ENCODE measurements around the gene PRKG1.
A peak's percentile ranks its signal among the peaks of the same experiment; 100 is the strongest.
"Not testable (repeated sequence)": the region's sequence is repeated elsewhere in the genome, so short reads cannot be mapped to it uniquely, and the experiment has no call there.

Gene PRKG1

GRCh38 chr10:51422311-51423120 is 348.2 kb downstream of the PRKG1 start:
- peak overlapping the region; percentile 6 for H3K4me3 ChIP-seq (ENCODE audit: low read length)
- no peaks in the 10 kb centered on the region for H3K9me3 ChIP-seq (ENCODE audit: control insufficient read depth, low read length)
- H3K36me3 ChIP-seq (ENCODE audit: control insufficient read depth, insufficient read depth, low read length, severe bottlenecking), result no peaks in the 10 kb centered on the region
- H3K4me1 ChIP-seq (ENCODE audit: control insufficient read depth, insufficient read depth, low read length), result peaks cover 16% of the 10 kb centered on the region
- H3K27me3 ChIP-seq (replicated peaks; ENCODE audit: control insufficient read depth, insufficient read depth, low read length), result no peaks in the 10 kb centered on the region
- peak; percentile 89 for DNase-seq (ENCODE audit: low read depth)
- H3K9ac ChIP-seq (ENCODE audit: low read length), result peak overlapping the region; percentile 47

- DNase-seq (ENCODE audit: low read depth), result peak; percentile 5
- no peak overlapping the region for H3K9ac ChIP-seq (ENCODE audit: low read length)
- peaks cover 16% of the 10 kb centered on the region for H3K4me1 ChIP-seq (ENCODE audit: control insufficient read depth, insufficient read depth, low read length)
- no peak overlapping the region for H3K4me3 ChIP-seq (ENCODE audit: low read length)
- no peaks in the 10 kb centered on the region for H3K36me3 ChIP-seq (ENCODE audit: control insufficient read depth, insufficient read depth, low read length, severe bottlenecking)
- no peaks in the 10 kb centered on the region for H3K27me3 ChIP-seq (replicated peaks; ENCODE audit: control insufficient read depth, insufficient read depth, low read length)
- no peaks in the 10 kb centered on the region for H3K9me3 ChIP-seq (ENCODE audit: control insufficient read depth, low read length)
These were observed 348.8 kb downstream of the PRKG1 start for GRCh38 chr10:51423121-51423452.

GRCh38 chr10:51425431-51425830 is 351.1 kb downstream of the PRKG1 start:
- no peaks in the 10 kb centered on the region for H3K36me3 ChIP-seq (ENCODE audit: control insufficient read depth, insufficient read depth, low read length, severe bottlenecking)
- H3K4me3 ChIP-seq (ENCODE audit: low read length), result no peak overlapping the region
- DNase-seq (ENCODE audit: low read depth), result peak; percentile 47
- H3K4me1 ChIP-seq (ENCODE audit: control insufficient read depth, insufficient read depth, low read length), result peaks cover 16% of the 10 kb centered on the region
- no peak overlapping the region for H3K9ac ChIP-seq (ENCODE audit: low read length)
- H3K9me3 ChIP-seq (ENCODE audit: control insufficient read depth, low read length), result no peaks in the 10 kb centered on the region
- no peaks in the 10 kb centered on the region for H3K27me3 ChIP-seq (replicated peaks; ENCODE audit: control insufficient read depth, insufficient read depth, low read length)

DNA sequence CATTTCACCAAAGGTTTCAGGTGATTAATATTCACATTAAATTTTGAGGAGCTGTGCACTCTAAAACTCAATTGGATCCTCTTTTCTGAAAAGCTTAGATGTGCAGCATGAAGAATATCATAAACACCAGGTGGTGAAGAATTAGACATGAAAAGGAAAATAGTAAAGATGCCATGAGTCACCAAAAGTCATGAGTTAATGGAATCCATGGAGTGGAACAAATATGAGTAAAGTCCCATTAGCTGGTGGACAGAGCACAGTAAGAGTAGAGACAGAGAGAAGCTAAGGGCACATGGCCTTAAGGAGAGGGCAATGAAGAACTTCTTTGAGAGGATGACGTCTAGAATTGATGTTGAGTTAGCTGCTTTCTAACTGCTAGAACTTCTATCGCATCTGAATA is 353.5 kb downstream of the PRKG1 start:
- Histone ChIP-seq H3K36me3 (ENCODE audit: control insufficient read depth, insufficient read depth, low read length, severe bottlenecking) (no peaks in the 10 kb centered on the region), H3K9me3 (ENCODE audit: control insufficient read depth, low read length) (no peaks in the 10 kb centered on the region), H3K4me3 (ENCODE audit: low read length) (no peak overlapping the region), H3K27me3 (replicated peaks; ENCODE audit: control insufficient read depth, insufficient read depth, low read length) (no peaks in the 10 kb centered on the region), H3K4me1 (ENCODE audit: control insufficient read depth, insufficient read depth, low read length) (peaks cover 6% of the 10 kb centered on the region), H3K9ac (ENCODE audit: low read length) (no peak overlapping the region)
- DNase-seq (ENCODE audit: low read depth), result no peak

GRCh38 chr10:51430506-51430905 is 356.2 kb downstream of the PRKG1 start:
- H3K4me1 ChIP-seq (ENCODE audit: control insufficient read depth, insufficient read depth, low read length), result peaks cover 3% of the 10 kb centered on the region

GRCh38 chr10:51433949-51434475 is 359.7 kb downstream of the PRKG1 start:
- Histone ChIP-seq H3K9me3 (ENCODE audit: control insufficient read depth, low read length) (no peaks in the 10 kb centered on the region), H3K4me1 (ENCODE audit: control insufficient read depth, insufficient read depth, low read length) (no peaks in the 10 kb centered on the region), H3K36me3 (ENCODE audit: control insufficient read depth, insufficient read depth, low read length, severe bottlenecking) (no peaks in the 10 kb centered on the region), H3K4me3 (ENCODE audit: low read length) (no peak overlapping the region), H3K27me3 (replicated peaks; ENCODE audit: control insufficient read depth, insufficient read depth, low read length) (no peaks in the 10 kb centered on the region), H3K9ac (ENCODE audit: low read length) (no peak overlapping the region)
- no peak for DNase-seq (ENCODE audit: low read depth)

More at GRCh38 chr10:51430506-51430905, 356.2 kb downstream of the PRKG1 start:
- H3K9ac ChIP-seq (ENCODE audit: low read length), result no peak overlapping the region
- no peaks in the 10 kb centered on the region for H3K9me3 ChIP-seq (ENCODE audit: control insufficient read depth, low read length)
- no peak for DNase-seq (ENCODE audit: low read depth)
- no peaks in the 10 kb centered on the region for H3K36me3 ChIP-seq (ENCODE audit: control insufficient read depth, insufficient read depth, low read length, severe bottlenecking)
- no peak overlapping the region for H3K4me3 ChIP-seq (ENCODE audit: low read length)
- H3K27me3 ChIP-seq (replicated peaks; ENCODE audit: control insufficient read depth, insufficient read depth, low read length), result no peaks in the 10 kb centered on the region

DNA sequence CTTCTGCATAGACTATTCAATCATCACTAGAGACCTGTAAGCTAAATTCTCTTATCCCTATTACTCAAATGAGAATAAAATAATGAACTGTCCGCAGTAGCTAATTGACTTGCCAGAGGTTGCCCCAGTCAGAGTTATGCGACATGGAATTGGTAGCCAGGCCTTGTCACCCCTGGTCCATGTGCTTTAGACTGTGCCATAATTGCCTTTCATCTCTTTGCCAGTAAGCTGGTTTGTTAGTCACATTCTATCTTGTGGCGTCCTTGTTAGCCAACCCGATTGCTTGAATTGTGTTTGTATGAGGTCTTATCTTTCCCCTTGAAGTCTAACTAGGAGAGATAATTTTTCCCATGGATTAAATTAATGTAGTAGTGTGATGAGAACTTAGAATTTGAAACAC is 362.5 kb downstream of the PRKG1 start:
- H3K4me1 ChIP-seq (ENCODE audit: control insufficient read depth, insufficient read depth, low read length), result no peaks in the 10 kb centered on the region
- no peaks in the 10 kb centered on the region for H3K36me3 ChIP-seq (ENCODE audit: control insufficient read depth, insufficient read depth, low read length, severe bottlenecking)
- DNase-seq (ENCODE audit: low read depth), result no peak
- no peaks in the 10 kb centered on the region for H3K27me3 ChIP-seq (replicated peaks; ENCODE audit: control insufficient read depth, insufficient read depth, low read length)
- no peak overlapping the region for H3K4me3 ChIP-seq (ENCODE audit: low read length)
- no peak overlapping the region for H3K9ac ChIP-seq (ENCODE audit: low read length)
- no peaks in the 10 kb centered on the region for H3K9me3 ChIP-seq (ENCODE audit: control insufficient read depth, low read length)

DNA sequence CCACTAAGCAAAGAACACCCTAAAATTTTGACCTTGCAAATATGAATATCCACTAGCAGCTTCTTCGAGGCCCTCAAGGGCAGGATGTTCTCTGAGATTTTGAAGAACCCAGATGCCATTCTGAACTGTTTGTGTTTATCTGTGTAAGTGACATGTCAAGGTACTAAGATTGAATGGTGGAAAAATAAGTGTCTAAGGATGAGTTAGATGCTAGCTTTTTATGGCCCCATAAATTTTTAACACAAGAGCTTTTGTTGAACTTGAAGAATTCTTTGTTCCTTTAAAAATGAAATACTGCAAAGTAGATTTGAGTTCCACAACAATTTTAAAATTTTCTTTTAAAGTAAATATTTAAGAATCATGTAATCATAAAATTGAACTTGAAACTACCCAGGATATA is 365.4 kb downstream of the PRKG1 start:
- Histone ChIP-seq H3K9me3 (ENCODE audit: control insufficient read depth, low read length) (no peaks in the 10 kb centered on the region), H3K36me3 (ENCODE audit: control insufficient read depth, insufficient read depth, low read length, severe bottlenecking) (no peaks in the 10 kb centered on the region), H3K4me1 (ENCODE audit: control insufficient read depth, insufficient read depth, low read length) (no peaks in the 10 kb centered on the region), H3K27me3 (replicated peaks; ENCODE audit: control insufficient read depth, insufficient read depth, low read length) (no peaks in the 10 kb centered on the region), H3K4me3 (ENCODE audit: low read length) (no peak overlapping the region), H3K9ac (ENCODE audit: low read length) (no peak overlapping the region)
- DNase-seq (ENCODE audit: low read depth), result no peak

DNA sequence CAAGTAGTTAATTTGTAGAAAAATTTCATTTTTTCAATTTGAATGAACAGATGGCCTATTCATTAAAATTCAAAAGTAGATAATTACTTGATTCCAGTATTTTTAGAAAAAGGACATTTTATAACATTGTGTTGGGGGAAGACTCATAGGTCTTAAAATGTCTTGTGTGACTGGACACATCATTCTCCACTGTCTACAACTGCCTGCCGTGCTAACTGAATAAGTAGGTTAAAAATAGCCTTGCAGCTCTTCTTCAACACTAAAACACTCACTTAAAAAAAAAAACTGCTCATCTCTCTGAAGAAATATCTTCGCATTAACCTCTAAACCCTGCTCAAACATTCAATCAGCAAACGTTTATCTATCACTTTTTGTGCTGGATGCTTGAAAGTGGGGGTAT is 371.3 kb downstream of the PRKG1 start:
- H3K27me3 ChIP-seq (replicated peaks; ENCODE audit: control insufficient read depth, insufficient read depth, low read length), result no peaks in the 10 kb centered on the region
- peaks cover 8% of the 10 kb centered on the region for H3K4me1 ChIP-seq (ENCODE audit: control insufficient read depth, insufficient read depth, low read length)
- no peak overlapping the region for H3K4me3 ChIP-seq (ENCODE audit: low read length)
- DNase-seq (ENCODE audit: low read depth), result no peak
- H3K9me3 ChIP-seq (ENCODE audit: control insufficient read depth, low read length), result no peaks in the 10 kb centered on the region
- H3K36me3 ChIP-seq (ENCODE audit: control insufficient read depth, insufficient read depth, low read length, severe bottlenecking), result no peaks in the 10 kb centered on the region
- H3K9ac ChIP-seq (ENCODE audit: low read length), result no peak overlapping the region

GRCh38 chr10:51447119-51447518 is 372.8 kb downstream of the PRKG1 start:
- no peak overlapping the region for H3K9ac ChIP-seq (ENCODE audit: low read length)
- H3K4me1 ChIP-seq (ENCODE audit: control insufficient read depth, insufficient read depth, low read length), result peaks cover 8% of the 10 kb centered on the region
- no peaks in the 10 kb centered on the region for H3K36me3 ChIP-seq (ENCODE audit: control insufficient read depth, insufficient read depth, low read length, severe bottlenecking)
- H3K27me3 ChIP-seq (replicated peaks; ENCODE audit: control insufficient read depth, insufficient read depth, low read length), result no peaks in the 10 kb centered on the region
- no peak overlapping the region for H3K4me3 ChIP-seq (ENCODE audit: low read length)
- no peak for DNase-seq (ENCODE audit: low read depth)
- H3K9me3 ChIP-seq (ENCODE audit: control insufficient read depth, low read length), result no peaks in the 10 kb centered on the region

- H3K4me3 ChIP-seq (ENCODE audit: low read length); H3K36me3 ChIP-seq (ENCODE audit: control insufficient read depth, insufficient read depth, low read length, severe bottlenecking); DNase-seq (ENCODE audit: low read depth); H3K4me1 ChIP-seq (ENCODE audit: control insufficient read depth, insufficient read depth, low read length); H3K9ac ChIP-seq (ENCODE audit: low read length); H3K9me3 ChIP-seq (ENCODE audit: control insufficient read depth, low read length); H3K27me3 ChIP-seq (replicated peaks; ENCODE audit: control insufficient read depth, insufficient read depth, low read length): not testable (repeated sequence)
These were observed 381.5 kb downstream of the PRKG1 start for GRCh38 chr10:51455762-51456161.

GRCh38 chr10:51459476-51459875 is 385.2 kb downstream of the PRKG1 start:
- Histone ChIP-seq H3K36me3 (ENCODE audit: control insufficient read depth, insufficient read depth, low read length, severe bottlenecking) (no peaks in the 10 kb centered on the region), H3K9ac (ENCODE audit: low read length) (no peak overlapping the region), H3K9me3 (ENCODE audit: control insufficient read depth, low read length) (peaks cover 7% of the 10 kb centered on the region), H3K4me3 (ENCODE audit: low read length) (no peak overlapping the region), H3K27me3 (replicated peaks; ENCODE audit: control insufficient read depth, insufficient read depth, low read length) (no peaks in the 10 kb centered on the region), H3K4me1 (ENCODE audit: control insufficient read depth, insufficient read depth, low read length) (peaks cover 17% of the 10 kb centered on the region)
- no peak for DNase-seq (ENCODE audit: low read depth)

Data from adipocyte (in vitro differentiated cells).